Measurements from ENCODE around the gene KLHDC8B.

- TF ChIP-seq, protein P1, sequence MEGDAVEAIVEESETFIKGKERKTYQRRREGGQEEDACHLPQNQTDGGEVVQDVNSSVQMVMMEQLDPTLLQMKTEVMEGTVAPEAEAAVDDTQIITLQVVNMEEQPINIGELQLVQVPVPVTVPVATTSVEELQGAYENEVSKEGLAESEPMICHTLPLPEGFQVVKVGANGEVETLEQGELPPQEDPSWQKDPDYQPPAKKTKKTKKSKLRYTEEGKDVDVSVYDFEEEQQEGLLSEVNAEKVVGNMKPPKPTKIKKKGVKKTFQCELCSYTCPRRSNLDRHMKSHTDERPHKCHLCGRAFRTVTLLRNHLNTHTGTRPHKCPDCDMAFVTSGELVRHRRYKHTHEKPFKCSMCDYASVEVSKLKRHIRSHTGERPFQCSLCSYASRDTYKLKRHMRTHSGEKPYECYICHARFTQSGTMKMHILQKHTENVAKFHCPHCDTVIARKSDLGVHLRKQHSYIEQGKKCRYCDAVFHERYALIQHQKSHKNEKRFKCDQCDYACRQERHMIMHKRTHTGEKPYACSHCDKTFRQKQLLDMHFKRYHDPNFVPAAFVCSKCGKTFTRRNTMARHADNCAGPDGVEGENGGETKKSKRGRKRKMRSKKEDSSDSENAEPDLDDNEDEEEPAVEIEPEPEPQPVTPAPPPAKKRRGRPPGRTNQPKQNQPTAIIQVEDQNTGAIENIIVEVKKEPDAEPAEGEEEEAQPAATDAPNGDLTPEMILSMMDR (IDR thresholded peaks at IDR 0.05): no peak
- TF ChIP-seq POLR2AphosphoS5 (IDR thresholded peaks at IDR 0.05): no peak
Observed at GRCh38 chr3:49180116-49180515, 8.7 kb downstream of the KLHDC8B start.
